Measurements from ENCODE around the gene ZBTB7B.

The ZBTB7B gene

DNA sequence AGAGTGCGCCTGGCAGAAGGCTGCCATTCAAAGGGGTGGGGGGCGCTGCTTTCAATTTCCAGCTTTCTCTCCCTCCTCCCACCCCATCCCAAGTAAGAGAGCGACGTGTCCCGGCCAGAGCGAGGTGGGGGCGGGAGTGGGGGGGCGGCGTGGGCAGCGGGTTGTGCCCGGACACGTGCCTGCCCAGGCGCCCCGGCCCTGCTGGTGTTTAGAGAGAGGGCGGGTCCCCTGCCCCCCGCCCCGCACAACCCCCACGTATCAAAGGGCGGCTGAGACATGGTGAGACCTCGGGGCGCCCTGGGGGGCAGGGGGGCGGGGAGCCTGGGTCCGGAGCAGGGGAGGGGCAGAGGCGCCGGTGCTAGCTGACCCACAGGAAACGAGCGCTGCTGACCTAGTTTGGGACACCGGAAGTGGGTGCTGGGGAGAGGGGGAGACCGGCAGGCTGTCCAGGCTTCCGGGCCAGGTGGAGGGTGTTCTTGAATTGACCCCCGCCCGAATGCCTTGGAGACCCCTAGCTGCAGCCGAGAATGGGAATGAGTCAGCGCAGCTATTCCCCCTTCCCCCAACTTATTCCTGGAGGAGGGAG is 1.3 kb downstream of the ZBTB7B start:
- DNase-seq (ENCODE audit: low read depth) = no peak

DNA sequence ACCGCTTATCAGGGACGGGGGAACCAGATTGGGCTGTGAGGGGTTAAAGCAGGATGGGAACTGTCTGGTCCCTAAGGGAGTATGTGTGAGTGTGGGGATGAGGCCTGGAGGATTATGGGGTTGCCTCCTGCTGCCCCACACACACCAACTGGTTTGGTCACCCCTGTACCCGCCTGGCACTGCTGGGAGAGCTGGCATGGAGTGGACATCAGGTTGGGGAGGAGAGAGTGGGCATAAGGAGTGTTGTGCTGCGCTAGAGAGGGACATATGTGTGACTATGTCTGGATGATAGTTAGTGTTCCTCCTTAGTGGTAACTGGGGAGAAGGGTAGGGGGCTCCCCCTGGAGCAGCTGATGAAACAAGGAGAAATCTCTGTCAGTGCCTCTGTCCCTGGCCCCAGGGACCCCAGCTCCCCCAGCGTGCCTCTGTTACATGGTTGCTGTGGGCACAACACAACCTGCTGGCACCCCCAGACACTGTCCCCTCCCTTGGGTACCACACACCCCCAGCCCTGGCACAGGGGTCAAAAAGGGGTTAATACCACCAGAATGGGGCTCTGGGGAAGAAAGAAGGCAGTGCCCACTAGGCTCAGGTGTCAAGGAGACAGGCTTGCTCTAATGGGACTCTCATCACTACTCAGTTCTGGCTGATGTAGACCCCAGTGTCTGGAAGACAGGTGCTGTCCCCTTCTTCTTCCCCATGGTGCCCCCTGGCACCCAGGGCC is 1.9 kb downstream of the ZBTB7B start:
- no peak for DNase-seq (ENCODE audit: low read depth)

DNA sequence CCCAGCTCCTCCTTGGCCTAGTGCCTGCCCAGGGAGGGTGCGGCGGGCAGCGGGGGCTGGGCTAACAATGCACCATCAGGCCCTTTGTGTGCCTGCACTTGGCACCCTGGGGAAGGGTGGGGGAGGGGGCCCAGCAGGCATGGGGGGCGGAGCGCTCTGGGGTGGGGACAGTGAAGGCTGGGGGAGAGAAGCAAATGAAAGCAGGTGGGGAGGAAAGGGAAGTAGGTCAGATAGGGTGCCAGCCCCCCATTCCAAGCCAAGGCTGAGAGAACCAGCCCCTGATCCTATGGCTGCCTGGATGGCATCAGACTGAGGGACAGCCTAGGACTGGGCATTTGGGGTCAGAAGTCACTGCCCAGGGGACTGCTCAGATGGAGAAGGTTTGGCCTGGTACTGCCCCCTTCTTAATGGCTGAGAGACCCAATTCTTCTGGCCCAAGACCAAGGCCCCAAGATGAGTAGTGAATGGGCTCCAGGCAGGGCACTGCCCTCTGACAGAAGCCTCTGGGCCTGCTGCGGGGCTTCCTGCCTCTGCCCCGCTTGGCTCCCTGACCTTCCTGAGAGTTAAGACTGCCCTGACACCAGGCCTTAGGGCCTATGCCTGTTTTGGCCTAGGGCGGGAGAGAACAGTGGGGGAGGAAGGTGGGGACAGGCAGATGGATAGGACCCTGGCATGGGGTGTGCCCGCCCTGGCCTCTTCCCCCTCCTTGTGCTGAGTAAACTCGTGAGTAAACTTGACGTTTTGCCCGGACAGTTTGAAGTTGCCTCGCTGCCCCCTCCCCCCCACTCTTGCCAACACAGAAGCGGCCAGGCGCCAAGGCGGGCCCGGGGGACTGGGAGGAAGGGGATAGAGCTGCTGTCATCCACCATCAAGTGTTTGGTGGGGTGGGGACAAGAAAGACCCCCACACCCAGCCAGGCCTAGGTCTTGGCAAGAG is 2.7 kb downstream of the ZBTB7B start:
- DNase-seq (ENCODE audit: low read depth) = no peak

DNA sequence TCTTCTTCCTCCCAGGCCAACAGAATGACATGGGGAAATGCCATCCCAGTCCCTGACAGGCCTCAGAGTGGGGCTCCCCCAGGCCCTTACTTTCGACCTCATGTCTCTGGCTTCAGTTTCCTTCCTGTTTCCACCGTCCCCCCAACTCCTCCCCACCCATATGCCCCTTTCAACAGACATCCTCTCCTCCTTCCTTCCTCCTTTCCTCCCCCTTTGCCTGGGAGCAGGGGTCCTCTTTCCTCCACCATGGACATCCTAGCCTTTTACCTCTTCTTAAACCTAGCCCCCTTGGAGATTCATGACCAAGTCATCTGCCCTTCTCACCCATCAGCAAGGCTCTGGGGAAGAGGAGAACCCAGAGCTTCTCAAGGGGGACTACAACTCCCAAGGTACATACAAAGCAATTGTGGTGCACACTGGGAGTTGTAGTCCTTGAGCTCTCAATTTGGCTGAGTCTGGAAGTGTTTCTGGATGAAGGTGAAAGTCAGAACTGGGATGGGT is 4.0 kb downstream of the ZBTB7B start:
- no peak for DNase-seq (ENCODE audit: low read depth)

DNA sequence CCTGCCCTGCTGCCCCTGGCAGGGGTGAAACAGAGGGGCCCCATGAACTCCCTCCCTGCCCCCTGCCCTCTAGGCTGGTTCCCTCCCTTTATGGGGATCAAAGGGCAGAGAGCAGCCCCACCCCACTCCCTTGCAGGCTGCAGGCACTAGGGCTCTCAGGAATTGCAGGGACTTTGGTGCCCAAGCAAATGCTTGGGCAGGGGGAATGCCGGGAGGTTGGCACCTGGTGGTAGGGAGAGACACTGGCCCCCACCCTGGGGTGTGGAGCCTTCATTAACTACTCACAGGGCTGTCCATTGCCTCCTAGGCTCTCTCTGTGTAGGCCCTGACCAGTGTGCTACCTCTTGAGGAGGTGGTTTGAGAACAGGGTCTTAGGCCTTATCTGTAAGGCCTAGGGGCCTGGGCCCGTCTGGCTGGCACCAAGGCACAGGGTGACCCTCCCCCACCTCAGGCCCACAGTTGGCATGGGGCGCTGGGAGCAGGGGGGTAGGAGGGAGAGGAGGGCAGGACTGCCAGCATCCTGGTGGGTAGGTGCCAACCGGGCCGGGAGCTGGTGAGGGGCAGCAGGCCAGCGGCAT is 4.7 kb downstream of the ZBTB7B start:
- DNase-seq (ENCODE audit: low read depth) = no peak

DNA sequence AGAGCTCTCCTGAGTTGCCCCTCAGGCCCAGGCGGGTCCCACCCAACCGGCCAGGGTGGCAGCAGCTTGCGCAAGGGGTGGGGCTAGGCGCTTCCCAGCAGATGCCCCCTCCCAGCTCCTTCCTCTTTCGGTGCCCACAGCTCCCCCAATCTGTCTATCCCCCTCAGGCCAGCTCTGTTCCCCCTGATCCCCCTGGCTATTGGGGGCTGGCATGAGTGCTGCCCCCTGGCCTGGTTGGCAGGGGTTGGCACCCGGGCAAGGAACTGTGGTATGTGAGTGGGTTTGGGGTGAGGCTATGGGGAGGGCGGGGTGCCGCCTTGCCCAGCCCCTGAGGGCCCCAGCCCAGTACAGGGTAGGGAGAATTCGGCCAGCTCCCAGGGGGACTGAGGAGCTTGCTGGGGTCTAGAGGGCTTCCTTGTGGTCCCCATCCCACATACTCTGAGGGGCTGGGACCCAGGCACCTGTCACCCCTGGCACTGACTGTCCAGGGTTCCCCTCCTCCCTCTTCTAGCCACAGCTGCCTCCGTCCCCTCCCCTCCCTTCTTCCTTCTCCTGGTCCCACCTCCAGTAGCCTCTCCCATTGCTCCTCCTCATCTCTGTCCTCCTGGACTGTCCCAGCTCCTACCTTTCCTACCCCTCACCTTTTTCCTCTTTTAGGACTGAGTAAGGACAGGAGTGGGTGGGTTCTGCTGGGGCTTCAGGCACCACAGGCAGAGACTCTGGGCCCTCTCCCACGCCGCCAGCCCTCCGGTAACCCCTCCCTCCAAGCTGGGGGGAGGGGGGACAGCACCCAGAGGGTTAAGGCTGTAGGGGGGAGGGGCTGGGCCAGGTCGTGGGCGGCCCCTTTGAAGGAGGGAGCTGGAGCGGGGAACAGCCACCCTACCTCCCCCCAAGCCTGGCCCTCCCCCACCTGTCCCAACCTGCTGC is 5.7 kb downstream of the ZBTB7B start:
- DNase-seq (ENCODE audit: low read depth) = no peak

DNA sequence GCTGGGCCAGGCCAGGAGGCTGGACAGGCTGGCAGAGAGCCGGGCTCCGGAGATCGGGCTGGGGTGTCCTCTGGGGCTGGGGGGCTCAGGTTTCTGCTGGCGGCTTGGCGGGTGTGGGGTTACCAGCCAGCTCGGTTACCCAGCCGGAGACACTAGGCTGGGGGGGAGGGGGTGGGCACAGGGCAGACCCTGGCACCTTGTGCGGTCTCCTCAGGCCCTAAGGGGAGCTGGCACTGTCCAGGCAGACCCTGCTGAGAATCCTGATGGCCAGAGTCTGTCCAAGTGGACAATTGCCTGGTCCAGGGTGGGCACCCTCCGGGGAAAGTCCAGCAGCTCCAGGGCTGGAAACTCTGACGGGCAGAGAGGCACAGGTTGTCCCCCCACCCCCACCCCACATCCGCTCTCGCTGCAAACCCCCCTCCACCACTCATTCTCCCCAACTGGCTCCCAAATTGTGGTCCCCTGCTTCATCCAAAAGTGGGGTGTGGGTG is 6.7 kb downstream of the ZBTB7B start:
- no peak for DNase-seq (ENCODE audit: low read depth)

DNA sequence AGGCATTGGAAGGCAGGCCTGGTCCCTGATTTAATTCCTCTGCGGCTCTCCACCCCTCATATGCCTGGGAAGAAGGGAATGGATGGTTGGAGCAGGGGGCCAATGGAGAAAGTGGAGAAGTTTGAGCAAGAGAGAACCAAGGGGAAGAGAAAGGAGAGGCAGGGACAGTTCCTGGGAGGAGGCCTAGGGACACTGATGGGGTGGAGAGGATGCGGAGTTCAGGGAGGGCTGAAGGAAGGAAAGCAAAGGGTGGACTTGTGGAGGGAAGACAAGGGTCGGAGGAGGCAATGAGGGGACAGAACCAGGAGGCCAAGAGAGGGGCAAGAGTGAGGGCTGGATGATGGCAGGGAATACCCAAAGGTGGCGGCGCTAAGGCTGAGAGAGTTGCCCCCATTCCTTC is 7.1 kb downstream of the ZBTB7B start:
- DNase-seq (ENCODE audit: low read depth) = no peak

DNA sequence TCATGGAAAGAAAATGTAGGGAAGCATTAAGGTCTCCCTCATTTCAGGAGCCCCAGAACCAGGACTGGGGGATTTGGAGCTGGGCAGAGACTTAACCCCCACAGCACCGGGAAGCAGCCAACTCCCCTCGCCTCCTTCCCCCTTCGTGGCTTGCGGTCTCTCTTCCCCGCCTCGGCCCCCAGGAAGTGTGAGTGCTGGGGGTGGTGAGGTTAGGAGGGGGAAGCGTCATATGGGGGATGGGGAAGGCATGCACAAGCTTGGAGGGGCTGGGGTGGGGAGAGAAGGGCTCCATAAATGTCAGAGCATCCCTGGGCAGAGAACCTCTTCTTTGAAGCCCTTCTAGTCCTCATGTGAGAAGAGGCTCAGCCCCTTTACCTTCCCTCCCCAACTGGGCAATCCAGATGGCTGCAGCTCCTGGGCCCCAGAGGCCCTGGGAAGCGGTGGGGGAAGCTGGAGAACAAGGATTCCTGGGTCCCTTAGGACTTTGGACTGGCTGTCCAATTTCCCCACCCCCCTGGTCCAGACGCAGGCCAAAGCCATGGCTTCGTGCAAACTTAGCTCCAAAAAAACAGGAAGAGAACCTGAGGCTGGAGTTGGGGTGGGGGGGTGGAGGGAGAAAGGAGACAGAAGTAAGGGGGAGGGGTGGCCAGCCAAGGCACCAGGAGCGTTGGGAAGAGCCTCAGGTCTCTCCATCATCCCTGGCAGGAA is 7.8 kb downstream of the ZBTB7B start:
- DNase-seq (ENCODE audit: low read depth) = no peak

DNA sequence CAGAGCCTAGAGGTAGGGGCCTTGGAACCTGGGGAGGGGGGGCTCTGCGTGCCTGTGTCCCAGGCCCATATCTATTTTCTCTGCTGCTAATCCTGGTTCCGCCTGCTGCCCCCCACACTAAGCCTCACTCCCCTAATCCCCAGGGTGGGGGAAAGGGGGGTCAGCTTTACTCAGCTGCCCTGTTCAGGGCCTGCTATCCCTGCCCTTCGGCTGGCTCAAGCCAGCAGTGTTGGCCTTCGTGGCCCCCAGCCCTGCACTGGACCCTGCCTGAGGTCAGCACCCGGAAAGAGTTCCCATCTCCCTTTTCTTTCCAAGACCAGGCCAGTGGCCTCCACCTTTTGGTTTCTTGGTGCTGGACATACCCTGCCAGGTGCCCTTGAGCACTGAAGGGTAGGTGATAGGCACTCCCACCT is 8.4 kb downstream of the ZBTB7B start:
- DNase-seq (ENCODE audit: low read depth) = no peak

DNA sequence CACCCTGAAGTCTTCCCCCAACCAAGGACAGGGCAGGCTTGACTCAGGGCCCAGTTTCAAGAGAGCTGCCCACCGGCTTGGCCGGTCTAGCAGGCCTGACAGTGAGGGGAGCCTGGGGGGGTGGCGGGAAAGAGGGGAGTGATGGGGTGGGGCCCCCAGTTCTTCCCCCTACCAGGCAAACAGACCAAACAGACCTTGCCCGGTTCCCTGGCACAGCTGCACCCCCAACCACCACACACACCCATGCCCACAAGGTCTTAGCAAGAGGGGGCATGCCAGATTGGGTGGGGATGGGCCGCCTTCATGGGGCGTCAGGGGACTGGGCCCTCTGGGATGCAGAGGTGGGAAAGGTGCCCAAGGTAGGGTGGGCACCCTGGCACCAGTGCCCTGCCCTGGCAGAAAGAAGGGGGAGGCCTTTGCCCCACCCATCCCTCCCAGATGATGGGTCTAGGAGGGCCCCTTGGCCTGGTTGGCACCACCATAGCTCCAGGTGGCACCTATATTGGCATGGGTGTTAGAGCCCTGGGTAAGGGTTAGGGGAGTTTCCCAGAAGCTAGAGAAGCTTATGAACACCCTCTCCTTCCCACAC is 8.9 kb downstream of the ZBTB7B start:
- no peak for DNase-seq (ENCODE audit: low read depth)

DNA sequence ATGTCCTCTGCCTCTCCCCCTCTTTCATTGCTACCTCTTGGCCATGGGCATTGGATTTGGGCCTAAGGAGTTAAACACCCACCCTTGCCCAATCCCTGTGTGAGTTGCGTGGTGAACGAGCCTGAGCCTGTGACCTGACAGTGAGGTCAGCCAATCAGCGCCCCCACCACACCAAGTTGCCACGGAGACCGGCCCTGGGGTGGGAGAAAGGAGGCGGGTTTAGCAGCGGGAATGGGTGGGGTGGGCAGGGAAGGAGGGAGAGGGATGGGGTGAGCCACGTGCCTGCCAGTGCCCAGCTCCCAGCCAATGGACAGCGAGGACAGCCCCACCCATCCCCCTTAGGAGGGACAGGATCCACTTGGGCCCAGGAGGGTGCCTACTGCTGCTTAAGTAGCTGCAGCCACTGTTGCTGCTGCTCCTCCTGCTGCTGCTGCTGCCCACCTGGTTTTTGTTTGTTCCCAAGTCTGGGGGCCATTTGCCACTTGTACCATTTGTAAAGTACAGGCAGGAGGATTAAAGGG is 9.5 kb downstream of the ZBTB7B start:
- DNase-seq (ENCODE audit: low read depth) = no peak

DNA sequence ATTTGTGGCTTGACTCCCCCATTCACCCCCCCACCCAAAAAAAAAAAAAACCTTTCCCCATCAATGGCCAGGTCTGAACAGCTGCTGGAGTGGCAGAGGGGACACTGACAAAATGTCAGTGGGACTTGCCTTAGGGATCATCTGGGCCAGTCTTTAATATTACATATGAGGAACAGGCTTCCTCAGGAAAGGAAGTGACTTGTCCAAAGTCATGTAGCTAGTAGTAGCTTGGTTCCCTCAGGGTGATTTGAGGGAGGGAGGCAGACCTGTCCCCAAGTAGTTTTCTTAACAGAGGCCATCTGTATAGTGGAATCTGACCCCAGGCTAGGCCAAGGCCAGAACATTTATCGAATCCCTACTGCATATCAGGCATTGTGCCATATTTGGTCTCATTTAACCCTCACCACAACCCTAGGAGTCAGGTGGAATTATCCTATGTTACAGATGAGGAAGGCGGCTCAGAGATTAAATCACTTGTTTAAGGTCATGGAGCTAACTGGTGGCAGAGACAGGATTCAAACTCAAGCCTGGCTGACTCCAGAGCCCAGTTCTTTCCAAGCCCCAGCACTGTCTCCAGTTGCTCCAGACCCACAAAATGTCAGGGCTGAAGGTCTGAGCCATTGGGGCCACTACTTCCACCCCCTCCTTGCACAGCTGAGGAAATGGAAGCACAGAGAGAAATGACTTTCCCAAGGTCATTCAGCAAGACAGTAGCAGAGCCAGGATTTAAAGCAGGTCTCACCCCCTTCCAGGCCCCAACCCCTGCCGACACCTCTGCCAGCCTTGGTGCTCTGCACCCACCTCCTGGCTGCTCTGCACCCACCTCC is 10.4 kb downstream of the ZBTB7B start:
- no peak for DNase-seq (ENCODE audit: low read depth)

DNA sequence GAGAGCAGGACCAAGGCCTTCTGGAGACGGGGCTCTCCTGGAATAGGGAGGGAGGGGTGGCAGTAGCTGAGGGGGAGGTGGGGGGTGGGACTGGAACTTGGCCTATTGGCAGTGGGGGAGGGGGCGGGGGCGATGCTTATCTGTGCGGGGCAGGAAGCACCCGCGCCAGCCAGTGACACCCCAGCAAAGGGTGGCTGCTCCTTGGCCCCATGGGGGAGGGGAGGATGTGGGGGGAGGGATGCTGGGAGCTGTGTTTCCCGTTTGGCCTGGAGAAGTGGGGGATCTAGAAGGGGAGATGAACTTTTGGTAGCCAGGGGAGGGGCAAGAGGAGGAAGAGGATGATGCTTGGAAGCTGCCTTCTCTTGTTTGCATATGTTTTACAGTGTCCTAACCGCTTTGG is 11.0 kb downstream of the ZBTB7B start:
- DNase-seq (ENCODE audit: low read depth) = no peak

DNA sequence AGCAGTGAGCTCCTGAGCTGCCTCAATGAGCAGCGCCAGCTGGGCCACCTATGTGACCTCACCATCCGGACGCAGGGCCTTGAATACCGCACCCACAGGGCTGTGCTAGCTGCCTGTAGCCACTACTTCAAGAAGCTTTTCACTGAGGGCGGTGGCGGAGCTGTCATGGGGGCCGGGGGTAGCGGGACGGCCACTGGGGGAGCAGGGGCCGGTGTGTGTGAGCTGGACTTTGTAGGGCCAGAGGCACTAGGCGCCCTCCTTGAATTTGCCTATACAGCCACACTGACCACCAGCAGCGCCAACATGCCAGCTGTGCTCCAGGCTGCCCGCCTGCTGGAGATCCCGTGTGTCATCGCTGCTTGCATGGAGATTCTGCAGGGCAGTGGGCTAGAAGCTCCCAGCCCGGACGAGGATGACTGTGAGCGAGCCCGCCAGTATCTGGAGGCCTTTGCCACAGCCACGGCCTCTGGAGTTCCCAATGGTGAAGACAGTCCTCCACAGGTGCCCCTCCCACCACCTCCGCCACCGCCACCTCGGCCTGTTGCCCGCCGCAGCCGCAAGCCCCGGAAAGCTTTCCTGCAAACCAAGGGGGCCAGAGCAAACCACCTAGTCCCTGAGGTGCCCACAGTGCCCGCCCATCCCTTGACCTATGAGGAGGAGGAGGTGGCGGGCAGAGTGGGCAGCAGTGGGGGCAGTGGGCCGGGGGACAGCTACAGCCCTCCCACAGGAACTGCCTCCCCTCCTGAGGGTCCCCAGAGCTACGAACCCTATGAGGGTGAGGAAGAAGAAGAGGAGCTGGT is 12.3 kb downstream of the ZBTB7B start:
- DNase-seq (ENCODE audit: low read depth) = no peak

DNA sequence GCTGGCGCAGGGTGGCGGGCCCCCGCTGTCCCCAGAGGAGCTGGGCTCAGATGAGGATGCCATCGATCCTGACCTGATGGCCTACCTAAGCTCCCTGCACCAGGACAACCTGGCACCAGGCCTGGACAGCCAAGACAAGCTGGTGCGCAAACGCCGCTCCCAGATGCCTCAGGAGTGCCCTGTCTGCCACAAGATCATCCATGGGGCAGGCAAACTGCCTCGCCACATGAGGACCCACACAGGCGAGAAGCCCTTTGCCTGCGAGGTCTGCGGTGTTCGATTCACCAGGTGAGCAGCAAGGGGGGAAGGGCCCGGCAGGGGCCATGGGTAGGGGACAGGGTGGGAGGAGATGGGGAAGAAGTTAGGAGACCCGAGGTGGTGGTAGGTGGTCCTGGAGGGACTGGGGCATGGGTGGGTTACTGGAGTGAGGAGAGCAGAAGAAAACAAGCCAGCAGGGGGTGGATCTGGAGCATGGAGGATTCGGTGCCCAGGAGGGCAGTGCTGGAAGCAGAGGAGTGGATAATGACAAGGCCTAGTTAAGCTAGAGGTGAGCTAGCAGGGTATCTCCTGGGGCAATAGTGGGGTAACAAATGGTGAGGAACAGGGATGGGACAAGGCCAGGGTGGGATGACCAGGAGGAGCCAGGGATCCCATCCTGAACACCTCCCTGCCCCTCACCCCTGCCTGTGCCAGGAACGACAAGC is 13.1 kb downstream of the ZBTB7B start:
- no peak for DNase-seq (ENCODE audit: low read depth)

DNA sequence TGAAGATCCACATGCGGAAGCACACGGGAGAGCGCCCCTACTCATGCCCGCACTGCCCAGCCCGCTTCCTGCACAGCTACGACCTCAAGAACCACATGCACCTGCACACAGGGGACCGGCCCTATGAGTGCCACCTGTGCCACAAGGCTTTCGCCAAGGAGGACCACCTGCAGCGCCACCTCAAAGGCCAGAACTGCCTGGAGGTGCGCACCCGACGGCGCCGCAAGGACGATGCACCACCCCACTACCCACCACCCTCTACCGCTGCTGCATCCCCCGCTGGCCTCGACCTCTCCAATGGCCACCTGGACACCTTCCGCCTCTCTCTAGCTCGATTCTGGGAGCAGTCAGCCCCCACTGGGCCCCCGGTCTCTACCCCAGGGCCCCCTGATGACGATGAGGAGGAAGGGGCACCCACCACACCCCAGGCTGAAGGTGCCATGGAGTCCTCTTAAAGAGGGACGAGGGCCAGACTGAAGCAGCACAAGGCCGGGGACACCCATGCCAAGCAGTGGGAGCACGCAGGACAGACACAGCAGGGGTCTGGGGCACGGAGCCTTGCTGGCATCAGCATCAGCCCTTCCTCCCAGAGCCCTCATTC is 13.7 kb downstream of the ZBTB7B start:
- DNase-seq (ENCODE audit: low read depth) = no peak
